ENCODE results near the gene GP1BA. TPM values are rescaled to one million over a fixed set of nuclear protein-coding genes. Genes with fewer than 3 reads are reported as not detected.

GP1BA gene
- total RNA-seq, 2 experiments from 2014 or later: not detected

- CTCF ChIA-PET: interaction anchor here (0.8 to 1.7 kb wide), 7 partner anchors 8 to 325 kb away, joined by 3 to 5 read pairs (median 3); partner anchors contain the start of genes C17orf107 and MED11
- intact Hi-C loops (cut with micrococcal nuclease): no loop called here
- H3K27me3 Mint-ChIP-seq: no peaks in the 10 kb centered on the region
Measured at GRCh38 chr17:4891411-4892410, 40.4 kb upstream of the GP1BA start.

GRCh38 chr17:4892499-4893221, 39.4 kb upstream of the GP1BA start:
- no peaks in the 10 kb centered on the region for H3K4me1 Mint-ChIP-seq (ENCODE audit: low read depth)
- H3K27me3 Mint-ChIP-seq: no peaks in the 10 kb centered on the region
- no peak overlapping the region for H3K27ac Mint-ChIP-seq
- DNase-seq (no peak), ATAC-seq (no peak)
- CTCF ChIA-PET: interaction anchor here (1.7 kb wide), 1 partner anchor 161 kb away, joined by 4 read pairs; the partner anchor contains the start of gene MED11
- no peaks in the 10 kb centered on the region for H3K9me3 Mint-ChIP-seq
- peaks cover 13% of the 10 kb centered on the region for H3K36me3 Mint-ChIP-seq (ENCODE audit: low read depth)
- intact Hi-C loops (cut with micrococcal nuclease): no loop called here
- TF ChIP-seq CTCF (IDR thresholded peaks at IDR 0.05): no peak
- no peak overlapping the region for H3K4me3 Mint-ChIP-seq
- POLR2A ChIA-PET: no interaction called here

More at GRCh38 chr17:4891411-4892410, 40.4 kb upstream of the GP1BA start:
- no peak for TF ChIP-seq CTCF (IDR thresholded peaks at IDR 0.05)
- no peak overlapping the region for H3K27ac Mint-ChIP-seq
- POLR2A ChIA-PET: interaction anchor here (0.9 to 1.1 kb wide), 2 partner anchors 8 to 145 kb away, joined by 3 read pairs; partner anchors contain the start of gene C17orf107
- H3K4me3 Mint-ChIP-seq: no peak overlapping the region
- no peaks in the 10 kb centered on the region for H3K9me3 Mint-ChIP-seq
- H3K4me1 Mint-ChIP-seq (ENCODE audit: low read depth): no peaks in the 10 kb centered on the region
- ATAC-seq (no peak), DNase-seq (no peak)
- H3K36me3 Mint-ChIP-seq (ENCODE audit: low read depth): peaks cover 15% of the 10 kb centered on the region

- Mint-ChIP-seq H3K36me3 (ENCODE audit: low read depth) (peaks cover 13% of the 10 kb centered on the region), H3K27me3 (no peaks in the 10 kb centered on the region), H3K27ac (no peak overlapping the region), H3K9me3 (no peaks in the 10 kb centered on the region), H3K4me1 (ENCODE audit: low read depth) (no peaks in the 10 kb centered on the region), H3K4me3 (no peak overlapping the region)
- no peak for ATAC-seq
- TF ChIP-seq CTCF (IDR thresholded peaks at IDR 0.05): no peak
- DNase-seq: no peak
- ChIA-PET CTCF (interaction anchor here (1.7 kb wide), 1 partner anchor 161 kb away, joined by 4 read pairs; the partner anchor contains the start of gene MED11), POLR2A (no interaction called here)
- intact Hi-C loops (cut with micrococcal nuclease): no loop called here
Measured at GRCh38 chr17:4893272-4893671, 38.8 kb upstream of the GP1BA start.

GRCh38 chr17:4893721-4894560, 38.1 kb upstream of the GP1BA start:
- Mint-ChIP-seq H3K27ac (no peak overlapping the region), H3K4me3 (no peak overlapping the region), H3K36me3 (ENCODE audit: low read depth) (peaks cover 13% of the 10 kb centered on the region), H3K9me3 (no peaks in the 10 kb centered on the region), H3K27me3 (no peaks in the 10 kb centered on the region), H3K4me1 (ENCODE audit: low read depth) (peaks cover 4% of the 10 kb centered on the region)
- TF ChIP-seq CTCF (IDR thresholded peaks at IDR 0.05): no peak
- ATAC-seq (no peak), DNase-seq (no peak)
- POLR2A ChIA-PET: no interaction called here
- CTCF ChIA-PET: interaction anchor here (0.9 kb wide), 1 partner anchor 108 kb away, joined by 3 read pairs; the partner anchor contains the start of gene VMO1
- intact Hi-C loops (cut with micrococcal nuclease): no loop called here

Data from activated CD8-positive, alpha-beta T cell treated with anti-CD3 and anti-CD28 coated beads for 36 hours (primary cell).